A549 (cell line): ENCODE measurements around the gene TLCD2. TPM values are rescaled to one million over a fixed set of nuclear protein-coding genes. Genes with fewer than 3 reads are reported as not detected.

Source experiments
- ATAC-seq, 2 experiments: fragments of 200-7000 bp in 1 of 2; fragments of >200 bp in 1 of 2; cut with Nextera tagmentation in 1 of 2; cut with Tn5 transposase in 1 of 2; 3 replicates each; pipeline versions ENCODE4 v1.8.0 to v1.9.1; 2018 to 2020; ENCODE audit warnings: mild to moderate bottlenecking in 1 of 2, moderate library complexity in 1 of 2
- CTCF ChIA-PET: fragments of 300-600 bp; sonication (Branson Sonifier 250); formaldehyde crosslinking; extraction: SDS; loops from one replicate; lab custom pipeline; 2021; ENCODE audit warnings: antibody characterized with exemption, inconsistent platforms; lab: Yijun Ruan, JAX
- POLR2A ChIA-PET: fragments of 350-600 bp; formaldehyde crosslinking; extraction: SDS; loops from one replicate; lab custom pipeline; 2021; ENCODE audit warnings: antibody characterized with exemption, inconsistent platforms; lab: Yijun Ruan, JAX
- DNase-seq, 2 experiments: peaks; one replicate each; pipeline versions ENCODE4 v3.0.0 to v3.0.0-alpha.2; 2011 to 2016; ENCODE audit warnings: low read depth in 1 of 2, low spot score in 1 of 2
- FAIRE-seq: peaks from 2 replicates; lab custom pipeline; 2011; peaks lifted over from hg19 to GRCh38; lab: Jason Lieb, UNC
- H3K27ac ChIP-seq, 2 experiments: fragments of >200 bp; sonication (Bioruptor Twin); formaldehyde crosslinking; 3 replicates each; pipeline ENCODE4 v1.5.1; 2016 to 2017
- H3K4me1 ChIP-seq: fragments of >200 bp; sonication (Bioruptor Twin); formaldehyde crosslinking; 3 replicates; pipeline ENCODE4 v1.6.1; 2016
- H3K4me2 ChIP-seq: fragments of >200 bp; sonication (Bioruptor Twin); formaldehyde crosslinking; 3 replicates; pipeline ENCODE4 v1.6.1; 2016
- H3K4me3 ChIP-seq: fragments of >200 bp; sonication (Bioruptor Twin); formaldehyde crosslinking; 3 replicates; pipeline ENCODE4 v1.5.1; 2016
- H3K9me3 ChIP-seq: fragments of >200 bp; sonication (Bioruptor Twin); formaldehyde crosslinking; 3 replicates; pipeline ENCODE4 v1.6.1; 2016
- CBX8 ChIP-seq: fragments of 200-600 bp; sonication (generic); IDR thresholded peaks from 2 replicates; pipeline ENCODE4 v1.6.1; 2016
- CEBPB ChIP-seq, 2 experiments: fragments of >200 bp in 1 of 2; sonication (Bioruptor Twin) in 1 of 2; formaldehyde crosslinking in 1 of 2; IDR thresholded peaks; 2 replicates each; pipeline ENCODE4 v1.6.1; 2012 to 2016
- CHD4 ChIP-seq: fragments of 200-600 bp; sonication (generic); IDR thresholded peaks from 2 replicates; pipeline ENCODE4 v1.6.1; 2016; ENCODE audit warnings: antibody characterized with exemption, mild to moderate bottlenecking, borderline replicate concordance
- EHF ChIP-seq: fragments of 250-450 bp; sonication (Bioruptor Pico); IDR thresholded peaks from 2 replicates; pipeline ENCODE4 v1.5.0; 2020; ENCODE audit warnings: mild to moderate bottlenecking
- EHMT2 ChIP-seq: fragments of 200-600 bp; sonication (generic); IDR thresholded peaks from 2 replicates; pipeline ENCODE4 v1.6.1; 2016; ENCODE audit warnings: antibody characterized with exemption, low read depth, mild to moderate bottlenecking, moderate library complexity
- ELK1 ChIP-seq: fragments of 150-350 bp; IDR thresholded peaks from 2 replicates; pipeline ENCODE4 v1.6.1; 2014; ENCODE audit warnings: low read depth, mild to moderate bottlenecking, low read length
- EP300 ChIP-seq, 2 experiments: fragments of >200 bp; sonication (Bioruptor Twin); formaldehyde crosslinking; IDR thresholded peaks; 2 replicates in 1 of 2; 3 replicates in 1 of 2; pipeline ENCODE4 v1.6.1; 2016 to 2017
- ESRRA ChIP-seq: fragments of 150-350 bp; IDR thresholded peaks from 2 replicates; pipeline ENCODE4 v1.6.1; 2014; ENCODE audit warnings: mild to moderate bottlenecking, low read length, borderline replicate concordance
- HDAC2 ChIP-seq: fragments of 200-600 bp; sonication (generic); IDR thresholded peaks from 2 replicates; pipeline ENCODE4 v1.6.1; 2016
- HMGXB4 ChIP-seq: fragments of 250-450 bp; sonication (Bioruptor Pico); IDR thresholded peaks from 2 replicates; pipeline ENCODE4 v1.5.0; 2021; ENCODE audit warnings: mild to moderate bottlenecking, moderate library complexity, borderline replicate concordance
- HOXB13 ChIP-seq: fragments of 250-450 bp; sonication (Bioruptor Pico); IDR thresholded peaks from 2 replicates; pipeline ENCODE4 v1.5.0; 2020; ENCODE audit warnings: low read depth, mild to moderate bottlenecking, moderate library complexity
- HOXB5 ChIP-seq: fragments of 250-450 bp; sonication (Bioruptor Pico); IDR thresholded peaks from 2 replicates; pipeline ENCODE4 v1.5.0; 2020; ENCODE audit warnings: mild to moderate bottlenecking, moderate library complexity
- KDM1A ChIP-seq: fragments of 200-600 bp; sonication (generic); IDR thresholded peaks from 2 replicates; pipeline ENCODE4 v1.6.1; 2016; ENCODE audit warnings: low read depth, mild to moderate bottlenecking
- MAZ ChIP-seq: fragments of 150-350 bp; IDR thresholded peaks from 2 replicates; pipeline ENCODE4 v1.6.1; 2014; ENCODE audit warnings: antibody characterized with exemption, low read depth, low read length, borderline replicate concordance
- MYC ChIP-seq: IDR thresholded peaks from 2 replicates; pipeline ENCODE4 v1.6.1; 2012; ENCODE audit warnings: mild to moderate bottlenecking, inconsistent platforms, low read length, improper control_type of control experiment, borderline replicate concordance
- NPAS2 ChIP-seq: fragments of 250-450 bp; sonication (Bioruptor Pico); IDR thresholded peaks from 2 replicates; pipeline ENCODE4 v1.8.0; 2022; ENCODE audit warnings: mild to moderate bottlenecking, moderate library complexity, borderline replicate concordance
- NR3C1 ChIP-seq: fragments of >200 bp; sonication (Bioruptor Twin); formaldehyde crosslinking; IDR thresholded peaks from 3 replicates; pipeline ENCODE4 v1.6.1; 2017
- PHF8 ChIP-seq: fragments of 200-600 bp; sonication (generic); IDR thresholded peaks from 2 replicates; pipeline ENCODE4 v1.6.1; 2016; ENCODE audit warnings: low read depth, mild to moderate bottlenecking, antibody characterized with exemption, moderate library complexity, borderline replicate concordance
- POLR2A ChIP-seq: IDR thresholded peaks from 2 replicates; pipeline ENCODE4 v1.6.1; 2012; ENCODE audit warnings: mild to moderate bottlenecking, low read length
- POLR2AphosphoS2 ChIP-seq: conservative IDR thresholded peaks from 2 replicates; pipeline ENCODE4 v1.6.1; 2012; ENCODE audit warnings: low read length, improper control_type of control experiment, inconsistent platforms
- RAD21 ChIP-seq, 2 experiments: fragments of >200 bp in 1 of 2; sonication (Bioruptor Twin) in 1 of 2; formaldehyde crosslinking in 1 of 2; IDR thresholded peaks in 1 of 2; conservative IDR thresholded peaks in 1 of 2; 2 replicates in 1 of 2; 3 replicates in 1 of 2; pipeline ENCODE4 v1.6.1; 2012 to 2018; ENCODE audit warnings: inconsistent platforms in 1 of 2
- RCOR1 ChIP-seq: fragments of 150-350 bp; IDR thresholded peaks from 2 replicates; pipeline ENCODE4 v1.6.1; 2014; ENCODE audit warnings: antibody characterized with exemption, low read length, low read depth
- REST ChIP-seq: fragments of 200-600 bp; sonication (generic); IDR thresholded peaks from 2 replicates; pipeline ENCODE4 v1.6.1; 2016; ENCODE audit warnings: antibody characterized with exemption, mild to moderate bottlenecking, moderate library complexity
- RNF2 ChIP-seq: fragments of 200-600 bp; sonication (generic); IDR thresholded peaks from 2 replicates; pipeline ENCODE4 v1.6.1; 2016; ENCODE audit warnings: low read depth, mild to moderate bottlenecking, antibody characterized with exemption, moderate library complexity, borderline replicate concordance
- SREBF2 ChIP-seq: fragments of 450-650 bp; IDR thresholded peaks from 2 replicates; pipeline ENCODE4 v1.6.1; 2014; ENCODE audit warnings: mild to moderate bottlenecking, moderate library complexity
- TP53 ChIP-seq: fragments of 250-450 bp; sonication (Bioruptor Pico); IDR thresholded peaks from 2 replicates; pipeline ENCODE4 v1.5.0; 2021; ENCODE audit warnings: mild to moderate bottlenecking, moderate library complexity
- ZC3H11A ChIP-seq: fragments of 450-650 bp; IDR thresholded peaks from 2 replicates; pipeline ENCODE4 v1.6.1; 2014; ENCODE audit warnings: antibody characterized with exemption, mild to moderate bottlenecking
- ZNF302 ChIP-seq: fragments of 250-450 bp; sonication (Bioruptor Pico); IDR thresholded peaks from 2 replicates; pipeline ENCODE4 v1.9.0; 2021; ENCODE audit warnings: inconsistent platforms, mild to moderate bottlenecking, moderate library complexity
- WGBS: methylation state at CpG from one replicate; pipeline ENCODE4 v1.1.6; 2017; ENCODE audit errors: missing lambda C conversion rate; 5-methylcytosine and 5-hydroxymethylcytosine counted together
- polyA plus RNA-seq, 4 experiments: library from polyadenylated mRNA; depleted of rRNA in 3 of 4; stranded (reverse); fragments of >200 nt; fragmentation: RNase III in 1 of 4; extraction: RNeasy Plus Mini Kit Qiagen cat#74134 plus additional on column Dnase treatment in 1 of 4; gene quantifications; 2 replicates in 3 of 4; 3 replicates in 1 of 4; pipeline ENCODE4 v1.2.3, GENCODE V29; 2011 to 2017
- TF ChIP-seq, protein P1 (sequence below): fragments of >200 bp; sonication (Bioruptor Twin); formaldehyde crosslinking; IDR thresholded peaks from 3 replicates; pipeline ENCODE4 v1.6.1; 2016
- TF ChIP-seq, protein P2 (sequence below): fragments of 450-650 bp; IDR thresholded peaks from 2 replicates; pipeline ENCODE4 v1.6.1; 2014; ENCODE audit warnings: antibody characterized with exemption

The TLCD2 gene
- polyA plus RNA-seq, 2 of the 4 experiments (the other 2 are of a cell fraction): 3.5 to 4.5 TPM

GRCh38 chr17:1693339-1693738 is 16.8 kb downstream of the TLCD2 start:
- FAIRE-seq (no peak), ATAC-seq (no peak)
- H3K4me3 ChIP-seq: no peak overlapping the region

DNA sequence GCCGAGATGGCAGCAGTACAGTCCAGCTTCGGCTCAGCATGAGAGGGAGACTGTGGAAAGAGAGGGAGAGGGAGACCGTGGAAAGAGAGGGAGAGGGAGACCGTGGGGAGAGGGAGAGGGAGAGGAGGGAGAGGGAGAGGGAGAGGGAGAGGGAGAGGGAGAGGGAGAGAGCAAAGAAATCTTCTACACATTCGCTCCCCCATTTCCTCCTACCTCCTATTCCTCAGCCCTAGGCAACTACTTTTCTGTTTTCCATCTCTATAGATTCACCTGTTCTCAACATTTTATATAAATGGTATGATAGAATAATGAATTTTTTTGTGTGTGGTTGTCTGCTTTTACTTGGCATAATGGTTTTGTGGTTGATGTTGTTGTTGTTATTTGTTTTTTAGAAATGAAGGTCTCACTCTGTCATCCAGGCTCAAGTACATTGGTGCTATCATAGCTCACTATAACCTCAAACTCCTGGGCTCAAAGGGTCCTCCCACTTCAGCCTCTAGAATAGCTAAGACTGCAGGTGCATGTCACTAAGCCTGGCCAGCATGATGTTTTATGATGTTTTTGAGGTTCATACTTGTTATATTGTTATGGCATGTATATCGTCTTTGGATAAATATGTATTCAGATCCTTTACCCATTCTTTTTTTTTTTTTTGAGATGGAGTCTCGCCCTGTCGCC is 19.5 kb downstream of the TLCD2 start:
- ChIA-PET POLR2A (interaction anchor here (0.7 kb wide), 1 partner anchor 646 kb away, joined by 16 read pairs; no protein-coding TSS in a partner anchor), CTCF (interaction anchor here (0.9 to 1.9 kb wide), 3 partner anchors 14 to 26 kb away, joined by 3 to 7 read pairs (median 6); no protein-coding TSS in a partner anchor)
- Histone ChIP-seq H3K4me3 (no peak overlapping the region), H3K4me1 (no peaks in the 10 kb centered on the region; the same call in 2 of the 3 replicates), H3K27ac (no peak overlapping the region), H3K9me3 (no peaks in the 10 kb centered on the region), H3K4me2 (no peak overlapping the region)
- no peak for TF ChIP-seq MYC
- TF ChIP-seq ELK1: no peak
- TF ChIP-seq, protein P1, sequence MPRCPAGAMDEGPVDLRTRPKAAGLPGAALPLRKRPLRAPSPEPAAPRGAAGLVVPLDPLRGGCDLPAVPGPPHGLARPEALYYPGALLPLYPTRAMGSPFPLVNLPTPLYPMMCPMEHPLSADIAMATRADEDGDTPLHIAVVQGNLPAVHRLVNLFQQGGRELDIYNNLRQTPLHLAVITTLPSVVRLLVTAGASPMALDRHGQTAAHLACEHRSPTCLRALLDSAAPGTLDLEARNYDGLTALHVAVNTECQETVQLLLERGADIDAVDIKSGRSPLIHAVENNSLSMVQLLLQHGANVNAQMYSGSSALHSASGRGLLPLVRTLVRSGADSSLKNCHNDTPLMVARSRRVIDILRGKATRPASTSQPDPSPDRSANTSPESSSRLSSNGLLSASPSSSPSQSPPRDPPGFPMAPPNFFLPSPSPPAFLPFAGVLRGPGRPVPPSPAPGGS: no peak
- TF ChIP-seq CBX8: no peak
- no peak for TF ChIP-seq CHD4
- no peak for TF ChIP-seq CEBPB (IDR thresholded peaks at IDR 0.05)
- no peak for TF ChIP-seq HDAC2
- TF ChIP-seq RNF2: no peak
- no peak for TF ChIP-seq KDM1A
- TF ChIP-seq HOXB13 (CRISPR knock-in tag): no peak
- TF ChIP-seq, protein P2, sequence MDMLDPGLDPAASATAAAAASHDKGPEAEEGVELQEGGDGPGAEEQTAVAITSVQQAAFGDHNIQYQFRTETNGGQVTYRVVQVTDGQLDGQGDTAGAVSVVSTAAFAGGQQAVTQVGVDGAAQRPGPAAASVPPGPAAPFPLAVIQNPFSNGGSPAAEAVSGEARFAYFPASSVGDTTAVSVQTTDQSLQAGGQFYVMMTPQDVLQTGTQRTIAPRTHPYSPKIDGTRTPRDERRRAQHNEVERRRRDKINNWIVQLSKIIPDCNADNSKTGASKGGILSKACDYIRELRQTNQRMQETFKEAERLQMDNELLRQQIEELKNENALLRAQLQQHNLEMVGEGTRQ: no peak
- TF ChIP-seq RAD21 (conservative IDR thresholded peaks at IDR 0.05 in 1 of 2, IDR thresholded peaks at IDR 0.05 in 1 of 2): no peak
- no peak for TF ChIP-seq SREBF2
- no peak for TF ChIP-seq REST
- TF ChIP-seq EP300 (IDR thresholded peaks at IDR 0.05): no peak
- TF ChIP-seq NR3C1: no peak
- no peak for TF ChIP-seq POLR2A
- TF ChIP-seq ESRRA: no peak
- TF ChIP-seq HOXB5 (CRISPR knock-in tag): no peak
- no peak for TF ChIP-seq TP53 (CRISPR knock-in tag)
- DNase-seq (no peak), FAIRE-seq (no peak), ATAC-seq (peak; percentile 70 to 71; a peak in 5 of 6 replicates)
- 65% methylated on average over 8 of the region's 8 CpGs for WGBS

More at GRCh38 chr17:1693339-1693738, 16.8 kb downstream of the TLCD2 start:
- 71% methylated on average over 7 of the region's 7 CpGs for WGBS
- no peak overlapping the region for H3K27ac ChIP-seq
- no peak for DNase-seq
- H3K4me1 ChIP-seq: 0 out of 3 replicates have a peak, but pooled peaks cover 5% of the 10 kb centered on the region
- no peaks in the 10 kb centered on the region for H3K9me3 ChIP-seq
- ChIA-PET CTCF (interaction anchor here (0.6 to 1.5 kb wide), 2 partner anchors 24 to 653 kb away, joined by 4 to 8 read pairs; no protein-coding TSS in a partner anchor), POLR2A (no interaction called here)
- no peak overlapping the region for H3K4me2 ChIP-seq
- TF ChIP-seq POLR2AphosphoS2 (no peak), ZNF302 (no peak), RCOR1 (no peak), EHF (CRISPR knock-in tag) (no peak), HMGXB4 (CRISPR knock-in tag) (no peak), CHD4 (no peak), NPAS2 (CRISPR knock-in tag) (no peak), ZC3H11A (no peak), MAZ (no peak), PHF8 (no peak), EHMT2 (no peak)
